ENCODE measurements around the gene ZNF71. TPM values are rescaled to one million over a fixed set of nuclear protein-coding genes. Genes with fewer than 3 reads are reported as not detected.
A peak's percentile ranks its signal among the peaks of the same experiment; 100 is the strongest.

Gene ZNF71
- total RNA-seq, 2 experiments from 2014 or later, result 4.5 to 6.2 TPM

DNA sequence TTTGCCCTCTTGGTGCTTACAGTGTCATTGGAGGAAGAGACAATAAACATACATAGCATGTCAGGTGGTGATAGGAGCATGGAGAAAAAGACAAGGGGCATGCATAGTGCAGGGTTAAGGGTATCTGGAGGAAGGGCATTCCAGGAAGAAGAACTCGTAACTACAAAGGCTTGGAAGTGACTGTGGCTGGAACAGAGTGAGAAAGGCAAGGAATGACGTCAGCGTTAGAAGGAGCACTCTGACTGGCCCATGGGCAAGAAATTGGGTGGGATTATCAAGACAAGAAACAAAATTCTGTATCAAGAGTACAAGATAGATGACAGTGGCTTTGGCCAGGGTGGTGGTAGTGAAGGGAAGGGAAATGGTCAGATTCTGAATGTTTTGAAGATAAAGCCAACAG is 59.0 kb downstream of the ZNF71 start:
- Histone ChIP-seq H3K9me3 (ENCODE audit: low read length) (no peaks in the 10 kb centered on the region), H3K27ac (ENCODE audit: low read depth, low read length, poor library complexity, severe bottlenecking) (no peak overlapping the region), H3K4me2 (ENCODE audit: low read length) (no peak overlapping the region), H4K20me1 (ENCODE audit: insufficient read depth, low read length) (no peaks in the 10 kb centered on the region), H3K79me2 (ENCODE audit: insufficient read depth, low read depth, low read length) (no peaks in the 10 kb centered on the region), H3K9me2 (ENCODE audit: insufficient read depth, low read length) (no peaks in the 10 kb centered on the region), H3K4me1 (ENCODE audit: insufficient read depth, low read length, poor library complexity, severe bottlenecking) (no peaks in the 10 kb centered on the region), H2AFZ (ENCODE audit: low read length) (no peak overlapping the region), H3K36me3 (ENCODE audit: insufficient read depth, low read length) (no peaks in the 10 kb centered on the region), H3K4me3 (ENCODE audit: low read depth, low read length, poor library complexity, severe bottlenecking) (no peak overlapping the region)
- CTCF ChIA-PET (ENCODE audit: unreplicated experiment), result no interaction called here
- DNase-seq (ENCODE audit: low spot score), result no peak
- POLR2A ChIA-PET, result no interaction called here
- no TSS peak for BruUV-seq (replicated peaks)
- intact Hi-C loops (cut with micrococcal nuclease; ENCODE audit: unreplicated experiment), result no loop called here
- TF ChIP-seq, protein P1, sequence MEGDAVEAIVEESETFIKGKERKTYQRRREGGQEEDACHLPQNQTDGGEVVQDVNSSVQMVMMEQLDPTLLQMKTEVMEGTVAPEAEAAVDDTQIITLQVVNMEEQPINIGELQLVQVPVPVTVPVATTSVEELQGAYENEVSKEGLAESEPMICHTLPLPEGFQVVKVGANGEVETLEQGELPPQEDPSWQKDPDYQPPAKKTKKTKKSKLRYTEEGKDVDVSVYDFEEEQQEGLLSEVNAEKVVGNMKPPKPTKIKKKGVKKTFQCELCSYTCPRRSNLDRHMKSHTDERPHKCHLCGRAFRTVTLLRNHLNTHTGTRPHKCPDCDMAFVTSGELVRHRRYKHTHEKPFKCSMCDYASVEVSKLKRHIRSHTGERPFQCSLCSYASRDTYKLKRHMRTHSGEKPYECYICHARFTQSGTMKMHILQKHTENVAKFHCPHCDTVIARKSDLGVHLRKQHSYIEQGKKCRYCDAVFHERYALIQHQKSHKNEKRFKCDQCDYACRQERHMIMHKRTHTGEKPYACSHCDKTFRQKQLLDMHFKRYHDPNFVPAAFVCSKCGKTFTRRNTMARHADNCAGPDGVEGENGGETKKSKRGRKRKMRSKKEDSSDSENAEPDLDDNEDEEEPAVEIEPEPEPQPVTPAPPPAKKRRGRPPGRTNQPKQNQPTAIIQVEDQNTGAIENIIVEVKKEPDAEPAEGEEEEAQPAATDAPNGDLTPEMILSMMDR (conservative IDR thresholded peaks at IDR 0.05; ENCODE audit: low read length), result no peak
- TF ChIP-seq EZH2phosphoT487 (IDR thresholded peaks at IDR 0.05; ENCODE audit: borderline replicate concordance, low read depth, low read length), result no peak

DNA sequence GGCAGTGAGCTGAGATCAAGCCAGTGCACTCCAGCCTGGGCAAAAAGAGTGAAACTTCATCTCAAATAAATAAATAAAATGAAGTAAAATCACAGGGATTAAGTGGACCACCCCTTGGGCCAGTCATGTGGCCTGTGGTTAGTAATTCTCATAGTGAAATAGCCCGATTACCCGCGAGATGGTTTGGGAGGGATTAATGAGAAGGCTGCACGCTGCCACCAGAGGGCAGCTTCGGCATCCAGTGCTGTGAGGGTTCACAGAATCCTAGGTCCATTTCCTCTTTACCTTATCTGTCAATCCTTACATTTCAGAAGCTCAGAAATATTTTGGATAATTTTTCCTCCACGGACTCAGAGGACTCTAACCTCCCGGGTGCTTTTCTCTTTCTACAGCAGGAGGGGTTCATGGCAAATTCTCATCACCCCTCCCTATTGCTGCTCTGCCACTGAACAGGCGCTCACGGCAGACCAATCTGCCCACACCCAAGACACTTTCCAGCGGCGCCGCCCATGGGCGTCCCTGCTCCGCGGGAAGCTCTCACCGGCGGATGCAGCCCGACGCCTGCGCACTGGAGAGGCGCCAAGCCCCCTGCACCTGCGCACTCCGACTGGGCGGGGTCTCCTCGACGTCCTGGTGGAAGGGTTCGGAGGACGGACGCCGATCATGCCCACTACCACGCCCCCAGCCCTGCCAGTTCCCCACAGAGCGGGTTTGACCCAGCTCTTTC is 65.4 kb downstream of the ZNF71 start:
- no TSS peak for BruUV-seq (replicated peaks)
- H3K9me2 ChIP-seq (ENCODE audit: insufficient read depth, low read length), result no peaks in the 10 kb centered on the region
- H2AFZ ChIP-seq (ENCODE audit: low read length), result no peak overlapping the region
- H3K4me3 ChIP-seq (ENCODE audit: low read depth, low read length, poor library complexity, severe bottlenecking), result no peak overlapping the region
- H3K36me3 ChIP-seq (ENCODE audit: insufficient read depth, low read length), result no peaks in the 10 kb centered on the region
- ChIA-PET CTCF (ENCODE audit: unreplicated experiment) (no interaction called here), POLR2A (no interaction called here)
- TF ChIP-seq, protein P1 (conservative IDR thresholded peaks at IDR 0.05; ENCODE audit: low read length), result peak; percentile 42
- no peak for TF ChIP-seq EZH2phosphoT487 (IDR thresholded peaks at IDR 0.05; ENCODE audit: borderline replicate concordance, low read depth, low read length)
- no peaks in the 10 kb centered on the region for H4K20me1 ChIP-seq (ENCODE audit: insufficient read depth, low read length)
- H3K79me2 ChIP-seq (ENCODE audit: insufficient read depth, low read depth, low read length), result no peaks in the 10 kb centered on the region
- H3K4me2 ChIP-seq (ENCODE audit: low read length), result no peak overlapping the region
- no peak for DNase-seq (ENCODE audit: low spot score)
- 0 out of 2 replicates have a peak, but pooled peaks cover 5% of the 10 kb centered on the region for H3K9me3 ChIP-seq (ENCODE audit: low read length)
- intact Hi-C loops (cut with micrococcal nuclease; ENCODE audit: unreplicated experiment), result no loop called here
- no peaks in the 10 kb centered on the region for H3K4me1 ChIP-seq (ENCODE audit: insufficient read depth, low read length, poor library complexity, severe bottlenecking)
- no peak overlapping the region for H3K27ac ChIP-seq (ENCODE audit: low read depth, low read length, poor library complexity, severe bottlenecking)

DNA sequence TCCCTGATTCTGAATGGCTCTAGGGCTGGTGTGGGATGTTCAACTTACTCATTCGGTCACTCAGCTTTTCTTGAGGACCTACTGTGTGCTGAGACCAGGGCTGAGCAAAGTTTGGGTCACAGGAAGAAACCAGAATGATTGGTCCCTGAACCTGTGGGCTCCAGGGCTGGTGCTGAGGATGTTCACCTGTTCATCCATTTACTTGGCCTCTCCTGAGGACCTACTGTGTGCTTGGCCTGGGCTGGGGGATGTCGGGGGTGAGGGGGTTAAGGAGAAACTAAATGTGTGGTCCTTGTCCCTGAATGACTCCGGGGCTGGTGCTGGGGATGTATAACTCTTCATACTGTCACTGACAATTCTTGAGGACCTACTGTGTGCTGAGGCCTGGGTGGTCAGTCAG is 66.1 kb downstream of the ZNF71 start:
- H3K9me2 ChIP-seq (ENCODE audit: insufficient read depth, low read length), result no peaks in the 10 kb centered on the region
- 0 out of 2 replicates have a peak, but pooled peaks cover 5% of the 10 kb centered on the region for H3K9me3 ChIP-seq (ENCODE audit: low read length)
- H3K4me1 ChIP-seq (ENCODE audit: insufficient read depth, low read length, poor library complexity, severe bottlenecking), result no peaks in the 10 kb centered on the region
- TF ChIP-seq, protein P1 (conservative IDR thresholded peaks at IDR 0.05; ENCODE audit: low read length), result no peak
- TF ChIP-seq EZH2phosphoT487 (IDR thresholded peaks at IDR 0.05; ENCODE audit: borderline replicate concordance, low read depth, low read length), result no peak
- no TSS peak for BruUV-seq (replicated peaks)
- H3K79me2 ChIP-seq (ENCODE audit: insufficient read depth, low read depth, low read length), result no peaks in the 10 kb centered on the region
- ChIA-PET POLR2A (no interaction called here), CTCF (ENCODE audit: unreplicated experiment) (no interaction called here)
- DNase-seq (ENCODE audit: low spot score), result no peak
- no peak overlapping the region for H3K4me3 ChIP-seq (ENCODE audit: low read depth, low read length, poor library complexity, severe bottlenecking)
- no peak overlapping the region for H3K27ac ChIP-seq (ENCODE audit: low read depth, low read length, poor library complexity, severe bottlenecking)
- H2AFZ ChIP-seq (ENCODE audit: low read length), result no peak overlapping the region
- H3K36me3 ChIP-seq (ENCODE audit: insufficient read depth, low read length), result no peaks in the 10 kb centered on the region
- no peak overlapping the region for H3K4me2 ChIP-seq (ENCODE audit: low read length)
- intact Hi-C loops (cut with micrococcal nuclease; ENCODE audit: unreplicated experiment), result no loop called here
- H4K20me1 ChIP-seq (ENCODE audit: insufficient read depth, low read length), result no peaks in the 10 kb centered on the region
